Tibial nerve (tissue), 4 donors: ENCODE results near the gene TCP11. TPM values are rescaled to one million over a fixed set of nuclear protein-coding genes. Genes with fewer than 3 reads are reported as not detected.
A peak's percentile ranks its signal among the peaks of the same experiment; 100 is the strongest.

ENCODE experiments used
- DNase-seq, 2 donors: peaks; one replicate each; pipeline ENCODE4 v3.0.0-alpha.2; 2019; ENCODE audit warnings: low spot score in 2 of 2
- H3K27ac ChIP-seq, 4 donors: fragments of 200-600 bp; sonication (generic) in 3 of 4; one replicate each; pipeline ENCODE4 v1.5.1; 2017 to 2019; ENCODE audit warnings: mild to moderate bottlenecking in 1 of 4
- H3K27me3 ChIP-seq, 2 donors: fragments of 200-600 bp; sonication (generic) in 1 of 2; one replicate each; pipeline versions ENCODE4 v1.5.1 to v1.6.0; 2017 to 2019
- H3K36me3 ChIP-seq, 3 donors: fragments of 200-600 bp; sonication (generic); one replicate each; pipeline ENCODE4 v1.5.1; 2018 to 2019
- H3K4me1 ChIP-seq, 4 donors: fragments of 200-600 bp; sonication (generic) in 3 of 4; one replicate each; pipeline ENCODE4 v1.5.1; 2017 to 2019
- H3K4me3 ChIP-seq, 4 donors: fragments of 200-600 bp; sonication (generic) in 3 of 4; one replicate each; pipeline ENCODE4 v1.5.1; 2017 to 2019; ENCODE audit warnings: mild to moderate bottlenecking in 1 of 4, moderate library complexity in 1 of 4
- H3K9me3 ChIP-seq, 4 donors: fragments of 200-600 bp; sonication (generic) in 3 of 4; one replicate each; pipeline ENCODE4 v1.5.1; 2017 to 2019
- EP300 ChIP-seq, 2 donors: sonication (generic); formaldehyde crosslinking; IDR thresholded peaks; one replicate each; pipeline ENCODE4 v1.6.1; 2017; ENCODE audit warnings: antibody characterized with exemption in 2 of 2, mild to moderate bottlenecking in 1 of 2
- POLR2A ChIP-seq, 2 donors: fragments of 450-650 bp; IDR thresholded peaks; one replicate each; pipeline ENCODE4 v1.6.1; 2017; ENCODE audit warnings: antibody characterized with exemption in 2 of 2, mild to moderate bottlenecking in 2 of 2, moderate library complexity in 2 of 2
- WGBS, 2 donors: methylation state at CpG; one replicate each; pipeline ENCODE4 v1.1.5; 2018; 5-methylcytosine and 5-hydroxymethylcytosine counted together
- total RNA-seq, 4 donors: library from RNA; depleted of rRNA; stranded (reverse); fragments of >200 nt; gene quantifications; one replicate each; pipeline ENCODE4 v1.1.0, GENCODE V29; 2016
- TF ChIP-seq, protein P1 (sequence below), 5 experiments: fragments of 200-600 bp in 3 of 5; fragments of 450-650 bp in 2 of 5; sonication (generic) in 3 of 5; IDR thresholded peaks; one replicate each; pipeline ENCODE4 v1.5.1; 2016 to 2019; ENCODE audit warnings: antibody characterized with exemption in 5 of 5, mild to moderate bottlenecking in 3 of 5, moderate library complexity in 2 of 5

Gene TCP11
- total RNA-seq, 4 donors from 2014 or later: 0.84 TPM; not detected in 3

- no peaks in the 10 kb centered on the region for H3K36me3 ChIP-seq
- no peaks in the 10 kb centered on the region for H3K27me3 ChIP-seq
- TF ChIP-seq, protein P1, sequence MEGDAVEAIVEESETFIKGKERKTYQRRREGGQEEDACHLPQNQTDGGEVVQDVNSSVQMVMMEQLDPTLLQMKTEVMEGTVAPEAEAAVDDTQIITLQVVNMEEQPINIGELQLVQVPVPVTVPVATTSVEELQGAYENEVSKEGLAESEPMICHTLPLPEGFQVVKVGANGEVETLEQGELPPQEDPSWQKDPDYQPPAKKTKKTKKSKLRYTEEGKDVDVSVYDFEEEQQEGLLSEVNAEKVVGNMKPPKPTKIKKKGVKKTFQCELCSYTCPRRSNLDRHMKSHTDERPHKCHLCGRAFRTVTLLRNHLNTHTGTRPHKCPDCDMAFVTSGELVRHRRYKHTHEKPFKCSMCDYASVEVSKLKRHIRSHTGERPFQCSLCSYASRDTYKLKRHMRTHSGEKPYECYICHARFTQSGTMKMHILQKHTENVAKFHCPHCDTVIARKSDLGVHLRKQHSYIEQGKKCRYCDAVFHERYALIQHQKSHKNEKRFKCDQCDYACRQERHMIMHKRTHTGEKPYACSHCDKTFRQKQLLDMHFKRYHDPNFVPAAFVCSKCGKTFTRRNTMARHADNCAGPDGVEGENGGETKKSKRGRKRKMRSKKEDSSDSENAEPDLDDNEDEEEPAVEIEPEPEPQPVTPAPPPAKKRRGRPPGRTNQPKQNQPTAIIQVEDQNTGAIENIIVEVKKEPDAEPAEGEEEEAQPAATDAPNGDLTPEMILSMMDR (IDR thresholded peaks at IDR 0.05): no peak
- TF ChIP-seq EP300 (IDR thresholded peaks at IDR 0.05): no peak
- no peak overlapping the region for H3K27ac ChIP-seq
- H3K4me3 ChIP-seq: no peak overlapping the region
- H3K4me1 ChIP-seq: peaks cover 0 to 22% (median 12%) of the 10 kb centered on the region in 4 donors
- no peak for DNase-seq
- no peaks in the 10 kb centered on the region for H3K9me3 ChIP-seq
Observed at GRCh38 chr6:35158520-35158919, 17.4 kb upstream of the TCP11 start.

DNA sequence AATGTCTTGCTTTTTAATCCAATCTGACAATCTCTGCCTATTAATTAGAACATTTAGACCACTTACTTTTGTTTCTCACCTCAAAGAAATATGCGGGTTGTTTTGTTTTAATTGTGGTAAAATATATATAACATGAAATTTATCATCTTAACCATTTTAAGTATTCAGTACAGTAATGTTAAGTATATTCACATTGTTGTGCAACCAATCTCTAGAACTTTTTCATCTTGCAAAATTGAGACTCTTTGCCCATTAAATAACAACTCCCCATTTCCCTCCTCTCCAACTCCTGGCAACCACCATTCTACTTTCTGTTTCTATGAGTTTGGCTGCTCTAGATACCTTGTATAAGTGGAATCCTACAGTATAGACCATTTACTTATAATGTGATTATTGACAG, 13.8 kb upstream of the TCP11 start:
- Histone ChIP-seq H3K36me3 (no peaks in the 10 kb centered on the region), H3K4me1 (peaks cover 0 to 8% (median 0%) of the 10 kb centered on the region in 4 donors), H3K9me3 (no peaks in the 10 kb centered on the region), H3K27ac (no peak overlapping the region), H3K4me3 (no peak overlapping the region), H3K27me3 (no peaks in the 10 kb centered on the region)
- DNase-seq: no peak
- 93 to 95% methylated on average over 1 of the region's 1 CpG for WGBS, 2 donors
- no peak for TF ChIP-seq EP300 (IDR thresholded peaks at IDR 0.05)
- TF ChIP-seq POLR2A (IDR thresholded peaks at IDR 0.05): no peak
- TF ChIP-seq, protein P1 (IDR thresholded peaks at IDR 0.05): no peak

DNA sequence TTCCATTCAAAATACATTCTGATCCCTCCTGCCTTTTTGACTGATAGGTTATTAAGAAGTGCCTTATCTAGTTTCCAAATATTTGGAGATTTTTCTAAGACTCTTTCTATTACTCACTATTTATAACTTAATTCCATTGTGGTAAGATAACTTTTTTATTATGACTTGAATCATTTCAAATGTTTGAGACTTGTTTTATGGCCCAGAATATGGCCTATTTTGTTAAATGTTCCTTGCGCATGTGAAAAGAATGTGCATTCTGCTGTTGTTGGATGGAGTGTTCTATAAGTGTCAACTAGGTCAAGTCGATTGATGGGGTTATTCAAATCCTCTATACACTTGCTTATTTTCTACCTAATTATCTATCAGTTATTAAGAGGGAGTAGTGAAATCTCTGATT, 13.1 kb upstream of the TCP11 start:
- no peaks in the 10 kb centered on the region for H3K36me3 ChIP-seq
- 82% methylated on average over 2 of the region's 2 CpGs for WGBS, 2 donors
- no peaks in the 10 kb centered on the region for H3K9me3 ChIP-seq
- no peaks in the 10 kb centered on the region for H3K27me3 ChIP-seq
- H3K27ac ChIP-seq: no peak overlapping the region
- H3K4me1 ChIP-seq: peaks cover 0 to 8% (median 0%) of the 10 kb centered on the region in 4 donors
- TF ChIP-seq, protein P1 (IDR thresholded peaks at IDR 0.05): no peak
- TF ChIP-seq EP300 (IDR thresholded peaks at IDR 0.05): no peak
- no peak for TF ChIP-seq POLR2A (IDR thresholded peaks at IDR 0.05)
- no peak overlapping the region for H3K4me3 ChIP-seq
- no peak for DNase-seq

GRCh38 chr6:35152067-35152707, 11.0 kb upstream of the TCP11 start:
- peak overlapping the region in 1 of 4 donors; percentile 42 for H3K27ac ChIP-seq
- no peak overlapping the region for H3K4me3 ChIP-seq
- no peak for DNase-seq
- no peaks in the 10 kb centered on the region for H3K27me3 ChIP-seq
- no peaks in the 10 kb centered on the region for H3K9me3 ChIP-seq
- 35 to 37% methylated on average over 4 of the region's 4 CpGs for WGBS, 2 donors
- peaks cover 0 to 20% (median 6%) of the 10 kb centered on the region in 4 donors for H3K4me1 ChIP-seq
- no peak for TF ChIP-seq EP300 (IDR thresholded peaks at IDR 0.05)
- no peak for TF ChIP-seq POLR2A (IDR thresholded peaks at IDR 0.05)
- TF ChIP-seq, protein P1 (IDR thresholded peaks at IDR 0.05): no peak
- H3K36me3 ChIP-seq: no peaks in the 10 kb centered on the region

- WGBS, 2 donors: 74 to 85% methylated on average over 2 of the region's 2 CpGs
- DNase-seq: no peak
- H3K4me1 ChIP-seq: peaks cover 0 to 27% (median 10%) of the 10 kb centered on the region in 4 donors
- no peaks in the 10 kb centered on the region for H3K9me3 ChIP-seq
- no peaks in the 10 kb centered on the region for H3K27me3 ChIP-seq
- no peaks in the 10 kb centered on the region for H3K36me3 ChIP-seq
- TF ChIP-seq EP300 (IDR thresholded peaks at IDR 0.05) (no peak), POLR2A (IDR thresholded peaks at IDR 0.05) (no peak)
- TF ChIP-seq, protein P1 (IDR thresholded peaks at IDR 0.05): no peak
- no peak overlapping the region for H3K27ac ChIP-seq
- no peak overlapping the region for H3K4me3 ChIP-seq
Observed at GRCh38 chr6:35151466-35151865, 10.3 kb upstream of the TCP11 start.
